Panc1 (cell line): Measurements from ENCODE around the gene IQCF6. TPM values are rescaled to one million over a fixed set of nuclear protein-coding genes. Genes with fewer than 3 reads are reported as not detected.

Experiments
- total RNA-seq: library from RNA; stranded (reverse); gene quantifications from one replicate; pipeline ENCODE4 v1.2.1, GENCODE V29; 2021; ENCODE audit not compliant: unreplicated experiment

IQCF6 gene
- total RNA-seq, 1 experiment from 2014 or later, result not detected

Other genes starting within 250 kb of the IQCF6 start
- gene RAD54L2, start 240.5 kb downstream of the IQCF6 start, total RNA-seq, result 18.9 TPM
- gene TEX264, start 108.0 kb downstream of the IQCF6 start, total RNA-seq, result 45.8 TPM
- 0.21 TPM for gene GRM2, start 72.2 kb downstream of the IQCF6 start, total RNA-seq
- not detected for gene IQCF2, start 82.4 kb upstream of the IQCF6 start, total RNA-seq
- not detected for gene IQCF5, start 96.4 kb upstream of the IQCF6 start, total RNA-seq
- gene IQCF1, start 124.1 kb upstream of the IQCF6 start, total RNA-seq, result not detected
- 54.5 TPM for gene RRP9, start 162.7 kb upstream of the IQCF6 start, total RNA-seq
- 16.1 TPM for gene PARP3, start 163.1 kb upstream of the IQCF6 start, total RNA-seq
- not detected for gene GPR62, start 176.1 kb upstream of the IQCF6 start, total RNA-seq
- gene PCBP4, start 188.2 kb upstream of the IQCF6 start, total RNA-seq, result 58.0 TPM
- 40.7 TPM for gene ABHD14B, start 194.8 kb upstream of the IQCF6 start, total RNA-seq
- 11.3 TPM for gene ABHD14A, start 195.8 kb upstream of the IQCF6 start, total RNA-seq
- gene ACY1, start 204.3 kb upstream of the IQCF6 start, total RNA-seq, result 50.3 TPM
- gene RPL29, start 216.7 kb upstream of the IQCF6 start, total RNA-seq, result 696 TPM